ENCODE measurements around the gene TEKT5. TPM values are rescaled to one million over a fixed set of nuclear protein-coding genes. Genes with fewer than 3 reads are reported as not detected.

Gene TEKT5
- total and polyA plus RNA-seq, 11 donors: 0.51 to 2.8 TPM; not detected in 9

DNA sequence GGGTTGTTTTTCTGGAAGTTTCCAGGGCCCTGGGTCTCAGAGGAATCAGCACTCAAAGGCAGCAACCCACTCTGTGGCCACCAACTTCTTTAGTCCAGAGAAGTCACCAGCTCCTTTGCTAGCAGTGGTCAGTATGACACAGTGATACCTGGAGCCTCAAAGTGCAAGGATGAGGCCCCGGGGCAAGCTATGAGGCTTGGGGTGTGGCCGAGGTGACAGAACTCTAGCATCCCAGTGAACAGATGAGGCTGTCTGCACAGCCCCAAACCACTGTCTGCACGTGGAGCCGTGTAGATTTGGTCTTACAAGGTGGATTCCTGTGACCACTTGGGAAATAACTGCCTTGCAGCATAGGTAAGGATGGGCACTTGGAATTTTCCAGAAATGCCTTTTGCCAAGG is 24.9 kb downstream of the TEKT5 start:
- TF ChIP-seq, protein P1, sequence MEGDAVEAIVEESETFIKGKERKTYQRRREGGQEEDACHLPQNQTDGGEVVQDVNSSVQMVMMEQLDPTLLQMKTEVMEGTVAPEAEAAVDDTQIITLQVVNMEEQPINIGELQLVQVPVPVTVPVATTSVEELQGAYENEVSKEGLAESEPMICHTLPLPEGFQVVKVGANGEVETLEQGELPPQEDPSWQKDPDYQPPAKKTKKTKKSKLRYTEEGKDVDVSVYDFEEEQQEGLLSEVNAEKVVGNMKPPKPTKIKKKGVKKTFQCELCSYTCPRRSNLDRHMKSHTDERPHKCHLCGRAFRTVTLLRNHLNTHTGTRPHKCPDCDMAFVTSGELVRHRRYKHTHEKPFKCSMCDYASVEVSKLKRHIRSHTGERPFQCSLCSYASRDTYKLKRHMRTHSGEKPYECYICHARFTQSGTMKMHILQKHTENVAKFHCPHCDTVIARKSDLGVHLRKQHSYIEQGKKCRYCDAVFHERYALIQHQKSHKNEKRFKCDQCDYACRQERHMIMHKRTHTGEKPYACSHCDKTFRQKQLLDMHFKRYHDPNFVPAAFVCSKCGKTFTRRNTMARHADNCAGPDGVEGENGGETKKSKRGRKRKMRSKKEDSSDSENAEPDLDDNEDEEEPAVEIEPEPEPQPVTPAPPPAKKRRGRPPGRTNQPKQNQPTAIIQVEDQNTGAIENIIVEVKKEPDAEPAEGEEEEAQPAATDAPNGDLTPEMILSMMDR (IDR thresholded peaks at IDR 0.05): no peak
- TF ChIP-seq POLR2A (IDR thresholded peaks at IDR 0.05): no peak
- no peaks in the 10 kb centered on the region for H3K9me3 ChIP-seq
- no peaks in the 10 kb centered on the region for H3K27me3 ChIP-seq
- 84 to 92% (median 88%) methylated on average over 4 of the region's 4 CpGs for WGBS, 4 donors
- no peaks in the 10 kb centered on the region for H3K4me1 ChIP-seq
- no peak overlapping the region for H3K4me3 ChIP-seq
- ATAC-seq (no peak), DNase-seq (no peak)
- H3K27ac ChIP-seq: no peak overlapping the region
- intact Hi-C loops (cut with DNase I): loop anchor here in 2 of 10 donors (2.0 to 5.0 kb wide), 2 partner anchors 65 to 248 kb away; no protein-coding TSS in a partner anchor
- no peaks in the 10 kb centered on the region for H3K36me3 ChIP-seq

DNA sequence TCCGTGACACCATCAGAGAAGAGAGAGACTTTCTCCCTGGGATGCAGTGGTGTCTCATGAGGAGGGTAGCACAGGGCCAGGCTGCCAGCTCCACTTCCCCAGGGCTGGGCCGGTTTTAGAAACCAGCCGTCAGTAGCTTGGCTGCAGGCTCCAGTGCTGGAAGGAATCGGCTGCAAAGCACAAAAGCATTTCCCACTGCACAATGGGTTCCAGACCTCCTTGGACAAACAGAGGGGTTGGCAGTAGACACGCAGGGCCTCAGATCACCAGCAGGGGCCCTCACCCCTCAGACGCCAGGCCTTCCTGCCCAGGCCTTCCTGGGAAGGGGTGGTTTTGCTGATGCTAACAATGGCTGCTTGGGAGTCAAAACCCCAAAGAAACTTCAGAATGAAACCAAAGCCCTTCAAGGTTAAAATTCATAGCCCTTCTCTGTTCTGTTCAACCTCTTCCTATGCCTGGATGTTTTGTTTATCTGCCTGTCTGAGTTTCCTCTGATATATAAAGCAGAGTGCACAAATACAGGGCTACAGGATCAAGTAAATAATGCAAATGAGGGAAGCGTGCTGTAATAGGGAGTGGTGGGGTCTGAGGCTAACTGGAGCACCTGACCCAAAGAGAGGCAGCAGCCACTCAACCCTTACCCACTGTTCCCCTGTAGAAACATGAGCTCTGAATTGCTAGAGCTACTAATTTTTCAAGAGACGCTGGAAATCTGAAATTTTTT is 26.2 kb downstream of the TEKT5 start:
- TF ChIP-seq, protein P1 (IDR thresholded peaks at IDR 0.05): peak; percentile 19 to 57 (median 40)
- no peak for TF ChIP-seq POLR2A (IDR thresholded peaks at IDR 0.05)
- no peaks in the 10 kb centered on the region for H3K9me3 ChIP-seq
- DNase-seq (no peak), ATAC-seq (peak; percentile 47 to 62 (median 54))
- no peaks in the 10 kb centered on the region for H3K36me3 ChIP-seq
- H3K4me3 ChIP-seq: no peak overlapping the region
- 48 to 68% (median 61%) methylated on average over 4 to 8 of the region's 8 CpGs for WGBS, 4 donors
- intact Hi-C loops (cut with DNase I): loop anchor here in 2 of 10 donors (2.0 to 5.0 kb wide), 2 partner anchors 66 to 249 kb away; no protein-coding TSS in a partner anchor
- H3K27ac ChIP-seq: no peak overlapping the region
- H3K27me3 ChIP-seq: no peaks in the 10 kb centered on the region
- H3K4me1 ChIP-seq: peaks cover 0 to 3% (median 0%) of the 10 kb centered on the region in 12 donors

DNA sequence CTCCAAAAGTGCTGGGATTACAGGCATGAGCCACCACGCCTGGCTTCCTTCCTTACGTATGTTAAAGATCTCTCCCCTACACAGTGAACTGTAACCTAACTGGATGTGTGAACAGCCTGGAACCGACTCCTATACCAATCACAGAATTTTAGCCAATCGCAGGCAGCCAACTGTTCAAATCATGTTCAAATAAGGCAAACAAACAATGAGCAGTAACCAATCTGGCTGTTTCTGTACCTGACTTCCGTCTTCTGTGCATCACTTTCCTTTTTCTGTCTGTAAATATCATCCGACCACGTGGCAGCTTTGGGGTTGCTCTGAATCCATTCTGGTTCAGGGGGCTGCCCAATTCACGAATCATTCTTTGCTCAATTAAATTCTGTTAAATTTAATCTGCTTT is 27.5 kb downstream of the TEKT5 start:
- H3K27me3 ChIP-seq: no peaks in the 10 kb centered on the region
- ATAC-seq: no peak
- H3K4me3 ChIP-seq: no peak overlapping the region
- TF ChIP-seq, protein P1 (IDR thresholded peaks at IDR 0.05): no peak
- TF ChIP-seq POLR2A (IDR thresholded peaks at IDR 0.05): no peak
- H3K4me1 ChIP-seq: peaks cover 0 to 6% (median 0%) of the 10 kb centered on the region in 12 donors
- H3K9me3 ChIP-seq: no peaks in the 10 kb centered on the region
- no peak overlapping the region for H3K27ac ChIP-seq
- WGBS, 4 donors: 84 to 92% (median 90%) methylated on average over 8 of the region's 8 CpGs
- intact Hi-C loops (cut with DNase I): loop anchor here in 1 of 10 donors (5.0 kb wide), 1 partner anchor 250 kb away; no protein-coding TSS in a partner anchor
- no peak for DNase-seq
- H3K36me3 ChIP-seq: no peaks in the 10 kb centered on the region

DNA sequence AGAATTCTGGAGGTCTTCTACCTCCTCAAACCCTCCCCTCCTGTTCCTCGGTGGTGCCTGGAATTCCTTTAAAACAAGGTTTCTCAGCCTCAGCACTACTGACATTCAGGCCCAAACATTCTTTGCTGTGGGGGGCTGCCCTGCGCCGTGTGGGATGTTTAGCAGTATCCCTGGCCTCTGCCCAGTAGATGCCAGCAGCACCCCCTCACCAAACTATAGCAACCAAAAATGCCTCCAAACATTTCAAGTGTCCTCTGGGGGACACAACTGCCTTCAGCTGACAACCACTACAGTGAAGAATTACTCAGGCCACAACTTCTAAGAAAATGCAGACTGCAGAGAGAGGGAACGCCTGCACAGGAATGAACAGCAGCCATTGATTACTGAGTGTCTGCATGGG is 28.4 kb downstream of the TEKT5 start:
- no peak overlapping the region for H3K27ac ChIP-seq
- no peaks in the 10 kb centered on the region for H3K36me3 ChIP-seq
- no peak overlapping the region for H3K4me3 ChIP-seq
- no peaks in the 10 kb centered on the region for H3K27me3 ChIP-seq
- TF ChIP-seq, protein P1 (IDR thresholded peaks at IDR 0.05): no peak
- WGBS, 4 donors: 87 to 92% (median 88%) methylated on average over 4 of the region's 4 CpGs
- peaks cover 0 to 6% (median 0%) of the 10 kb centered on the region in 12 donors for H3K4me1 ChIP-seq
- H3K9me3 ChIP-seq: no peaks in the 10 kb centered on the region
- DNase-seq (no peak), ATAC-seq (no peak)
- intact Hi-C loops (cut with DNase I): loop anchor here in 1 of 10 donors (5.0 kb wide), 1 partner anchor 251 kb away; no protein-coding TSS in a partner anchor

Measured in heart left ventricle (tissue), 16 donors.